Neural crest cell (in vitro differentiated cells): Measurements from ENCODE around the gene MLN. TPM values are rescaled to one million over a fixed set of nuclear protein-coding genes. Genes with fewer than 3 reads are reported as not detected.

ENCODE experiments used
- DNase-seq: peaks from one replicate; pipeline ENCODE4 v3.0.0; 2021; ENCODE audit warnings: low read depth, mixed read lengths, low spot score
- H3K27ac Mint-ChIP-seq: one replicate; pipeline ENCODE4 v1.8.0; 2021; ENCODE audit warnings: mild to moderate bottlenecking, mixed read lengths; ENCODE audit not compliant: unreplicated experiment
- H3K27me3 Mint-ChIP-seq: 2 replicates; pipeline ENCODE4 v1.8.0; 2021; ENCODE audit warnings: low read depth, mild to moderate bottlenecking, mixed read lengths
- H3K36me3 Mint-ChIP-seq: 2 replicates; pipeline ENCODE4 v1.8.0; 2021; ENCODE audit warnings: low read depth, mild to moderate bottlenecking, mixed read lengths
- H3K4me1 Mint-ChIP-seq: 2 replicates; pipeline ENCODE4 v1.8.0; 2021; ENCODE audit warnings: mixed read lengths
- H3K4me3 Mint-ChIP-seq: one replicate; pipeline ENCODE4 v1.8.0; 2021; ENCODE audit warnings: mild to moderate bottlenecking, mixed read lengths
- H3K9me3 Mint-ChIP-seq: 2 replicates; pipeline ENCODE4 v1.8.0; 2021; ENCODE audit warnings: mixed read lengths
- CTCF ChIP-seq: fragments of 200-600 bp; sonication (generic); conservative IDR thresholded peaks from 2 replicates; pipeline ENCODE4 v1.5.0; 2021; ENCODE audit warnings: antibody characterized with exemption, mild to moderate bottlenecking
- total RNA-seq: library from RNA; stranded (reverse); gene quantifications from 2 replicates; pipeline ENCODE4 v1.2.1, GENCODE V29; 2021

MLN gene
- total RNA-seq, 1 donor from 2014 or later: not detected

DNA sequence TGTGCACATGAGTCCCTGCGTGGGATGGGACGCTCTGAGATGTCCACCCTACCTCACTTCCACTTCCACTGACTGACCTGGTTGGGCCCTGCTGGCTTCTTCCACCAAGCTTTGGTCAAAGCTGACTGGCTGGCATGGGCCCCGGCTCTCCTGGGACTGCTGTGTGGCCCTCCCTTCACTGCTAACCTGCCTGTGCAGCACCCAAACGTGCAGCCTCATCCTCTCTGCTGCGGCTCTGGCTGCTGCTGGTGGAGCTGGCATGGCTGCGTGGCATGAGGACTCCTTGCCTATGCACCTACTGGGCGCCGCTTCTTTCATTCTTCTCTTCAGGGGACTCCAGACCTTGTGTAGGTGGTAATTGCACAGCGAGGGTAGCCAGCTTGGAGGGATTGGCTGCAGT, 38.4 kb downstream of the MLN start:
- Mint-ChIP-seq H3K27ac (no peak overlapping the region), H3K4me1 (peaks cover 21% of the 10 kb centered on the region), H3K36me3 (no peaks in the 10 kb centered on the region), H3K9me3 (no peaks in the 10 kb centered on the region), H3K27me3 (peaks cover 5% of the 10 kb centered on the region), H3K4me3 (no peak overlapping the region)
- no peak for TF ChIP-seq CTCF
- DNase-seq: no peak

- no peak overlapping the region for H3K4me3 Mint-ChIP-seq
- no peaks in the 10 kb centered on the region for H3K36me3 Mint-ChIP-seq
- H3K4me1 Mint-ChIP-seq: peaks cover 17% of the 10 kb centered on the region
- TF ChIP-seq CTCF: no peak
- H3K27ac Mint-ChIP-seq: no peak overlapping the region
- DNase-seq: no peak
- H3K9me3 Mint-ChIP-seq: no peaks in the 10 kb centered on the region
- H3K27me3 Mint-ChIP-seq: peaks cover 5% of the 10 kb centered on the region
Observed at GRCh38 chr6:33764036-33764435, 39.8 kb downstream of the MLN start.

- H3K36me3 Mint-ChIP-seq: no peaks in the 10 kb centered on the region
- no peak for TF ChIP-seq CTCF
- H3K4me3 Mint-ChIP-seq: no peak overlapping the region
Observed at GRCh38 chr6:33763483-33763882, 40.3 kb downstream of the MLN start.

DNA sequence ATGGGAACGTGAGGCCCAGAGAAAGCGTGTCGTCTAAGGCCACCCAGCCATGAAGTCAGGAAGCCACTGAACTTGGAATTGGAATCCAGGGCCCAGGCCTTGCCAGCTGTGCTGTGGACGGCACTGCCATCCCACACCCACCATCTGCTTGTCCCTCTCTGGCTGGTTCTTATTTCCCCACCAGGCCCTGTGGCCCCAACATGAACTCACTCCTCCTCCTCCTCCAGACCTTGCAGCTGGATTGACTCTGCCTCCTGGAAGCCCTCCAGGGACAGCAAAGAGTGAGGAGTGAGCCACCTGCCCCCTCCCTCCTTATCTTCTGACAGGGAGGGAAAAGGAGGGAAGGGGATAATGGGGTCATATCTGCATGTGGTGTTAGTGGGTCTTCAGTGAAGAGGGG, 41.1 kb downstream of the MLN start:
- H3K9me3 Mint-ChIP-seq: no peaks in the 10 kb centered on the region
- no peak overlapping the region for H3K4me3 Mint-ChIP-seq
- H3K36me3 Mint-ChIP-seq: no peaks in the 10 kb centered on the region
- DNase-seq: no peak
- H3K27ac Mint-ChIP-seq: no peak overlapping the region
- TF ChIP-seq CTCF: no peak
- H3K27me3 Mint-ChIP-seq: no peaks in the 10 kb centered on the region
- peaks cover 14% of the 10 kb centered on the region for H3K4me1 Mint-ChIP-seq

More at GRCh38 chr6:33763483-33763882, 40.3 kb downstream of the MLN start:
- peaks cover 2% of the 10 kb centered on the region for H3K27me3 Mint-ChIP-seq
- H3K9me3 Mint-ChIP-seq: no peaks in the 10 kb centered on the region
- peaks cover 13% of the 10 kb centered on the region for H3K4me1 Mint-ChIP-seq
- no peak overlapping the region for H3K27ac Mint-ChIP-seq
- DNase-seq: no peak

- Mint-ChIP-seq H3K36me3 (no peaks in the 10 kb centered on the region), H3K9me3 (no peaks in the 10 kb centered on the region), H3K4me1 (peaks cover 19% of the 10 kb centered on the region), H3K27me3 (no peaks in the 10 kb centered on the region), H3K4me3 (no peak overlapping the region), H3K27ac (peak overlapping the region; percentile 82)
- TF ChIP-seq CTCF: peak; percentile 62
- DNase-seq: peak; percentile 65
Observed at GRCh38 chr6:33761922-33762629, 41.7 kb downstream of the MLN start.
